Activated CD4-positive, alpha-beta T cell treated with anti-CD3 and anti-CD28 coated beads, Interleukin-2, amount 50 U/mL, for 1 hour (primary cell): ENCODE data around the gene OAT.
A peak's percentile ranks its signal among the peaks of the same experiment; 100 is the strongest.
"Not testable (repeated sequence)": the region's sequence is repeated elsewhere in the genome, so short reads cannot be mapped to it uniquely, and the experiment has no call there.

Experiments
- DNase-seq: peaks from one replicate; pipeline ENCODE4 v3.0.0-alpha.2; 2020

The OAT gene

GRCh38 chr10:124375691-124376090 is 43.0 kb downstream of the OAT start:
- DNase-seq, result no peak

DNA sequence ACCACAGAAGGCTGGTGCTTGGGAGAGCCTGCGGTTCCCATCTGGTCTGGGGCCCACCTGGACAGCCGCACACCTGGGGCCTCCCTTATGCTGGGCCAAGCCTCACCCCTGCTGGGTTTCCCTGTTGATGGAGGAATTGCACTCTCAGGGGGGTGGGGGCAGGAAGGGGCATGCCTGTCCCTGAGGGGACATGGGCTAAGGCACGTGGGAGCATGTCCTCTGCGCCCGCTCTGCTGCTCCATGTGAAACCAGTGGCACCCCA is 43.4 kb downstream of the OAT start:
- DNase-seq, result no peak

DNA sequence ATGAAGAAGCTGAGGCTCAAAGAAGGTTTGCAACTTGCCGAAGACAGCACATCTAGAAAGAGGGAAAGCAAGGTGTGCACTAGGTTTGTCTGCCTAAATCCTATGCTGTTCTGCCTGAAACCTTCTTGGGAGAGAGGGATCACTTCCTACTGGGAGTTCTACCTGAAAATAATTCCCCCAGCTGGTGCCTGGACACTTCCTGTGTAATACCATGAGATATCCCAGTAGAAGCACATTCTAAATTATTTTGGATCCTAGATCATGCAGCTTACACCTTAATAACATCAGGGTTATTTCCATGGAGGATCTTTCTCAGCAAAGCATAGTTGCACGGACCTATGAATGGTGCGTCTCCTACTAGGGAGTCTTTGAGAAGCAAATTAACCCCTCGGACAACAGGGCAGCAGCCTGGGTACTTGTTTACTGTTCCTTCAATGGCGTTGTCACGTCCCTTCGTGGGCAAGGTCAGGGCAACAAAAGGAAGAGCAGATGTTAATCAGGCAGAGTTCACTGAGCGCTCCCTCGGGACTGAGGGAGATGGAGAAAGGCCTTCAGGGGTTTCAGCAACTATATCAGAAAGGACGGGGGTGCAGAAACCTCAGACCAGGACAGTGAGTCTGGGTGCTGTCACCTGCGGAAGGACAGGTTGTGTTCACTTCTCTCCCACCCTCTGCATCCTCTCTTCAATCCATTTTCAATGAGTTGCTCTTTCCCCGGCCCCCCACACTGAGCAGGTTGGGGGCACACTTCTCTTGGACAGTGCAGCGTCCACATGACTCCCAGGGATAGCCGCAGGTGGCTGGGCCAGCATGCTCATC is 44.0 kb downstream of the OAT start:
- DNase-seq, result no peak

GRCh38 chr10:124372899-124373298 is 45.8 kb downstream of the OAT start:
- no peak for DNase-seq

DNA sequence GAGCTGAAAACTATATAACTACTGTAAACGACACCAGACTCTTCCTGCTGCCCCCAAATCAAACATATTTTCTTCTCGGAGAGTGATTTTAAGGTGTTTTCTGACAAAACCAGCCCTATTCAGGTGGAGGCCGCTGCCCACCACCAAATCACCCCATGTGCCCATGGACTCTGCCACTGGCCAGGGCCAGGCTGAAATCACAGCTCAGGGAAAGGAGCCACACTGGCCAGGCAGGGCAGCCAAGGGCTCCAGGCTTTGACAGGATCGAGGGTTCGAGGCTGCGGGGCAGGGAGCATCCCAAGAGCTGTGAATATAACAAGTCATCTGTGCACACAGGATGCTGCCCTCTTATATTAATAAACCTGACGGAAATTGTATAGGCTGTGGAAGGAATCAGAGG is 48.3 kb downstream of the OAT start:
- no peak for DNase-seq

- no peak for DNase-seq
These were observed 48.7 kb downstream of the OAT start for GRCh38 chr10:124369986-124370385.

DNA sequence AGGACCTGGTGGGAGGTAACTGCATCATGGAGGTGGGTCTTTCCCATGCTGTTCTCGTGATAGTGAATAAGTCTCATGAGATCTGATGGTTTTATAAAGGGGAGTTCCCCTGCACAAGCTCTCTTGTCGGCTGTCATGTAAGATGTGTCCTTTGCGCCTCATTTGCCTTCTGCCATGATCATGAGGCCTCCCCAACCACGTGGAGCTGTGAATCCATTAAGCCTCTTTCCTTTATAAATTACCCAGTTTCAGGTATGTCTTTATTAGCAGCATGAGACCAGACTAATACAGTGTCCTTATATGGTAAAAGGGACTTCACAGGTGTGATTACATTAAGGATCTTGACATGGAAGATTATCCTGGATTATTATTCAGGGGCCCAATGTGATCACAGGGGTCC is 49.2 kb downstream of the OAT start:
- not testable (repeated sequence) for DNase-seq

DNA sequence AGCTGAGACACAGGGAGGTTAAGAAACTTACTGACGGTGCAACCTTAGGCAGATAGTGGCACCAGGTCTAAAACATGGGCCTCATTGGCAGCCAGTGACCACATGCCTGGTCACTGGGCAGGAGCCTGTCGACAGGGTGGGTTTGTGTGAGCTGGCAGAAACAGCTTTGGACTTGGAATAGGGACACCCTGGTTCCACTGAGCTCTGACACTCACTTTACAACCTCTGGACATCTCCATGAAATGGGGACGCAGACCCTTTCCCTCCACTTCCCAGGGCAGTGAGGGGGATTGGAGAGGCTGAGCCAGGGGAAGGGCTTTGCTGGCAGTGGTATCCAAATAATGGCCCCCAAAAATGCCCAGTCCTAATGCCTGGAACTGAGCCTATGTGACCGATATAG is 49.7 kb downstream of the OAT start:
- DNase-seq, result no peak

- DNase-seq, result no peak
These were observed 50.8 kb downstream of the OAT start for GRCh38 chr10:124367936-124368335.

DNA sequence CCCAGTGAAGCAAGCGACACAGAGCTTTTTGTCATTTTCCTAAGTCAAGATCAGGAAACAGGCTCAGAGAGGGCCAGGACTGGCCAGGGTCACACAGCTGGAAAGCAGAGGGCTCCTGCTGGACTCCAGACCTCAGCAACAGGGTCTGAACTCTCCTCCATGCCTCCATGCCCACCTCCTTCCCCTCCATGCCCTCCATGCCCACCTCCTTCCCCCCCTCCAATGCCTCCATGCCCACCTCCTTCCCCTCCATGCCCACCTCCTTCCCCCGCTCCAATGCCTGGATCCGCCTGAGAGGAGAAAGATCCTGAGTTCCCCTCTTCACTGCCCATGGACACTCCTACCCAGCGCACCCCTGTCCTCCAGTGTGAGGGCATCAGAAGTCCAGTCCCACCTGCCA is 51.3 kb downstream of the OAT start:
- no peak for DNase-seq

GRCh38 chr10:124366825-124367224 is 51.9 kb downstream of the OAT start:
- no peak for DNase-seq

DNA sequence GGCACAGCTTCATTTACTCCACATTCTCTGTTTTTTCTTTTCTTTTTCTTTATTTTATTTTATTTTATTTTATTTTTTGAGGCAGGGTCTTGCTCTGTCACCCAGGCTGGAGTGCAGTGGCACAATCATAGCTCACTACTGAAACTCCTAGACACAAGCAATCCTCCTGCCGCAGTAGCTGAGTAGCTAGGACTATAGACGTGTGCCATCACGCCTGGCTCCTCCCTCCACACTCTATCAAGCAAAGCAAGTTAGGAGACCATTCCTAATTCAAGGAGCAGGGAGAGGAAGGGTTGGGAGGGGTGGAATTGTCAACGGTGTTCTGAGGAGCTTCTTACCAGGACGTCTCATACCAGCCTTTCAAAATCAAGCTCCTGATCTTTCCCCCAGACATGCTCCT is 52.4 kb downstream of the OAT start:
- DNase-seq, result no peak

- no peak for DNase-seq
These were observed 54.0 kb downstream of the OAT start for GRCh38 chr10:124364674-124365073.

DNA sequence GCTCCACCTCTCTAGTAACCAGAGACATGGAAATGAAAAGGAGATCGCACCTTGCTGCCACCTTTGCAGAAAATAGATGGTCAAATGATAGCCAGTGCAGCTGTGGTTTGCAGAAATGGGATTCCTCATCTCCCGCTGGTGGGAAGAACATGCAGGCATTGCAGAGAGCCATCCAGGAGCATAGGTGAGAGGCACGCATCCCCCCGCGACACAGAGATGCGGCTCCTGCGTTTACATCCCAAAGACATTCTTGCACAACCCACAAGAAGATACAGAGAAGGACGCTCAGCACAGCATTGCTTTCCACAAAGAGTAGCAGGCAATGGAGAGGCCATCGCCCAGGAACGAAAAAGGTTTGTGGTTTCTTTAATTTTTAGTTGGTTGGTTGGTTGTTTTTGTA is 56.2 kb downstream of the OAT start:
- DNase-seq, result no peak

- no peak for DNase-seq
These were observed 59.3 kb downstream of the OAT start for GRCh38 chr10:124359336-124359832.

GRCh38 chr10:124357561-124357885 is 61.2 kb downstream of the OAT start:
- DNase-seq, result no peak

- DNase-seq, result no peak
These were observed 61.8 kb downstream of the OAT start for GRCh38 chr10:124356701-124357560.

GRCh38 chr10:124354411-124355382 is 64.0 kb downstream of the OAT start:
- DNase-seq, result peak; percentile 8

- no peak for DNase-seq
These were observed 64.8 kb downstream of the OAT start for GRCh38 chr10:124353896-124354295.

- DNase-seq, result no peak
These were observed 65.5 kb downstream of the OAT start for GRCh38 chr10:124353091-124353815.

GRCh38 chr10:124351481-124352220 is 67.1 kb downstream of the OAT start:
- DNase-seq, result no peak

DNA sequence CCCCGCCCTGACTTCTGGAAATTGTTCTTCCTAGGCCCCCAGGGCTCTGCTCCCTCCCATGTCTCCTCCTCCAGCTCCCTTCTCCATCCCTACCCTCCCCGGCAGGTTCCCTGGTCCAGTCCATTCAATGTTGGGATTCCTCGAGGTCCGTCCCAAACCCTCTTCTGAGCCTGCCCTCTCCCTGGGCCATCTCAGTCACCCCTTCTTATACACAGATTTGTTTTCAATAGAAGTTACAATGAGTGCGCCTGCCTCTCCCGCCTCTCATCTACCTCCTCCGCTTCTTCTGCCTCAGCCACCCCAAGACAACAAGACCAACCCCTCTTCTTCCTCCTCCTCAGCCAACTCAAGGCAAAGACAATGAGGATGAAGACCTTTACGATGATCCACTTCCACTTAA is 67.9 kb downstream of the OAT start:
- DNase-seq, result no peak
